Ovary (tissue), 9 donors: ENCODE results near the gene ADPRHL1. TPM values are rescaled to one million over a fixed set of nuclear protein-coding genes. Genes with fewer than 3 reads are reported as not detected.
"Not testable (repeated sequence)": the region's sequence is repeated elsewhere in the genome, so short reads cannot be mapped to it uniquely, and the experiment has no call there.

ENCODE experiments used
- DNase-seq, 5 donors: peaks; one replicate each; pipeline ENCODE4 v3.0.0-alpha.2; 2019 to 2020
- H3K27ac ChIP-seq, 2 donors: fragments of 200-600 bp; one replicate each; pipeline versions ENCODE4 v1.5.1 to v1.8.0; 2019 to 2022
- H3K27me3 ChIP-seq: fragments of 200-600 bp; one replicate; pipeline ENCODE4 v1.8.0; 2022
- H3K36me3 ChIP-seq: fragments of 200-600 bp; sonication (generic); one replicate; pipeline ENCODE4 v1.5.1; 2019
- H3K4me1 ChIP-seq: one replicate; pipeline ENCODE4 v1.8.1; 2013; ENCODE audit warnings: mild to moderate bottlenecking, moderate library complexity; ENCODE audit not compliant: insufficient read depth
- H3K4me3 ChIP-seq: fragments of 200-600 bp; sonication (generic); one replicate; pipeline ENCODE4 v1.5.1; 2017
- H3K9me3 ChIP-seq, 2 donors: fragments of 200-600 bp in 1 of 2; sonication (generic) in 1 of 2; one replicate each; pipeline versions ENCODE4 v1.5.1 to v1.8.1; 2013 to 2019; ENCODE audit warnings: mild to moderate bottlenecking in 1 of 2, moderate library complexity in 1 of 2
- EP300 ChIP-seq: sonication (generic); formaldehyde crosslinking; IDR thresholded peaks from one replicate; pipeline ENCODE4 v1.6.1; 2017; ENCODE audit warnings: antibody characterized with exemption
- POLR2A ChIP-seq: fragments of 450-650 bp; IDR thresholded peaks from one replicate; pipeline ENCODE4 v1.6.1; 2017; ENCODE audit warnings: antibody characterized with exemption, mild to moderate bottlenecking, moderate library complexity
- WGBS, 3 donors: extraction: QIAGEN DNeasy Blood & Tissue Kit in 1 of 3; methylation state at CpG; one replicate each; pipeline versions ENCODE4 v1.1.5 to v1.1.7; 2013 to 2017; 5-methylcytosine and 5-hydroxymethylcytosine counted together
- intact Hi-C, 4 donors: fragments of 100-400 bp; cut with DNase I; formaldehyde crosslinking; loops; one replicate each; pipeline versions ENCODE4 v1.11.0 to v1.15.1; 2022 to 2023
- polyA plus RNA-seq, 2 donors: library from polyadenylated mRNA; stranded (reverse); fragments of 200-250 nt in 1 of 2; fragments of 350-450 nt in 1 of 2; fragmentation: Illumina TruSeq in 1 of 2; extraction: RNeasy Lipid Tissue Mini Kit (QIAGEN cat#74804) in 1 of 2; gene quantifications; one replicate each; pipeline ENCODE4 v1.2.3, GENCODE V29; 2013 to 2014
- total RNA-seq, 7 donors: library from RNA; depleted of rRNA in 2 of 7; stranded (reverse); fragments of >200 nt in 2 of 7; fragmentation: NEBNext Ultra II Directional in 3 of 7; extraction: Animal tissue kit (Norgen Biotek cat#: 25700) in 3 of 7; gene quantifications; one replicate each; pipeline versions ENCODE4 v1.1.0 to v1.2.4, GENCODE V29; 2016 to 2023
- TF ChIP-seq, protein P1 (sequence below), 3 donors: fragments of 450-650 bp in 2 of 3; fragments of 200-600 bp in 1 of 3; IDR thresholded peaks; one replicate each; pipeline versions ENCODE4 v1.5.1 to v1.8.0; 2016 to 2022; ENCODE audit warnings: antibody characterized with exemption in 3 of 3, mild to moderate bottlenecking in 1 of 3
- donor health status: DM: no; HTN: no; CAD: no; lungs with moderate emphysema.
- donor health status: DM: no; HTN: no; CAD: no.
- donor health status: Bipolar disorder and iron deficiency.
- donor health status: DM: yes; HTN: yes; CAD: no.
- donor health status: DM: no; HTN: no; CAD: no.
- donor health status: DM: yes; HTN: yes; CAD: no.

Gene ADPRHL1
- total and polyA plus RNA-seq, 9 donors, result 1.6 to 5.0 (median 2.2) TPM

DNA sequence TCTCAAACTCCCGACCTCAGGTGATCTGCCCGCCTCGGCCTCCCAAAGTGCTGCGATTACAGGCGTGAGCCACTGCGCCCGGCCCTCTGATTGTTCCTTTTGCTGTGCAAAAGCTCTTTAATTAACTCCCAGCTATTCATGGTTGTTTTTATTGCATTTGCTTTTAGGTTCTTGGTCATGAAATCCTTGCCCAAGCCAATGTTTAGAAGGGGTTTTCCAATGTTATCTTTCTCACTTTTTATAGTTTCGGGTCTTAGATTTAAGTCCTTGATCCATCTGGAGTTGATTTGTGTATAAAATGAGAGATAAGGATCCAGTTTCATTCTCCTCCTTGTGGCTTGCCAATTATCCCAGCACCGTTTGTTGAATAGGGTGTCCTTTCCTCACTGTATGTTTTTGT is 70.2 kb downstream of the ADPRHL1 start:
- H3K4me1 ChIP-seq, result no peaks in the 10 kb centered on the region
- TF ChIP-seq POLR2A, result no peak
- TF ChIP-seq, protein P1, sequence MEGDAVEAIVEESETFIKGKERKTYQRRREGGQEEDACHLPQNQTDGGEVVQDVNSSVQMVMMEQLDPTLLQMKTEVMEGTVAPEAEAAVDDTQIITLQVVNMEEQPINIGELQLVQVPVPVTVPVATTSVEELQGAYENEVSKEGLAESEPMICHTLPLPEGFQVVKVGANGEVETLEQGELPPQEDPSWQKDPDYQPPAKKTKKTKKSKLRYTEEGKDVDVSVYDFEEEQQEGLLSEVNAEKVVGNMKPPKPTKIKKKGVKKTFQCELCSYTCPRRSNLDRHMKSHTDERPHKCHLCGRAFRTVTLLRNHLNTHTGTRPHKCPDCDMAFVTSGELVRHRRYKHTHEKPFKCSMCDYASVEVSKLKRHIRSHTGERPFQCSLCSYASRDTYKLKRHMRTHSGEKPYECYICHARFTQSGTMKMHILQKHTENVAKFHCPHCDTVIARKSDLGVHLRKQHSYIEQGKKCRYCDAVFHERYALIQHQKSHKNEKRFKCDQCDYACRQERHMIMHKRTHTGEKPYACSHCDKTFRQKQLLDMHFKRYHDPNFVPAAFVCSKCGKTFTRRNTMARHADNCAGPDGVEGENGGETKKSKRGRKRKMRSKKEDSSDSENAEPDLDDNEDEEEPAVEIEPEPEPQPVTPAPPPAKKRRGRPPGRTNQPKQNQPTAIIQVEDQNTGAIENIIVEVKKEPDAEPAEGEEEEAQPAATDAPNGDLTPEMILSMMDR (IDR thresholded peaks at IDR 0.05), result no peak
- TF ChIP-seq EP300, result no peak
- no peaks in the 10 kb centered on the region for H3K27me3 ChIP-seq
- no peak for DNase-seq
- H3K9me3 ChIP-seq, result no peaks in the 10 kb centered on the region
- intact Hi-C loops, result no loop called here
- no peak overlapping the region for H3K27ac ChIP-seq
- 87 to 92% (median 90%) methylated on average over 9 of the region's 9 CpGs for WGBS, 3 donors
- no peak overlapping the region for H3K4me3 ChIP-seq
- H3K36me3 ChIP-seq, result no peaks in the 10 kb centered on the region

DNA sequence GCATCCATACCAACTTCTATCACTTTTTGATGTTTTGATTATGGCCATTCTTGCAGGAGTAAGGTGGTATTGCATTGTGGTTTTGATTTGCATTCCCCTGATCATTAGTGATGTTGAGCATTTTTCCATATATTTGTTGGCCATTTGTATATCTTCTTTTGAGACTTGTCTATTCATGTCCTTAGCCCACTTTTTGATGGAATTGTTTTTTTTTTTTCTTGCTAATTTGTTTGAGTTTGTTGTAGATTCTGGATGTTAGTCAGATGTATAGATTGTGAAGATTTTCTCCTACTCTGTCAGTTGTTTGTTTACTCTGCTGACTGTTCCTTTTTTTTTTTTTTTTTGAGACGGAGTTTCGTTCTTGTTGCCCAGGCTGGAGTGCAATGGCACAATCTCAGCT is 70.7 kb downstream of the ADPRHL1 start:
- DNase-seq, H3K4me3 ChIP-seq, intact Hi-C loops, H3K9me3 ChIP-seq, H3K4me1 ChIP-seq, H3K27ac ChIP-seq, H3K27me3 ChIP-seq, H3K36me3 ChIP-seq: not testable (repeated sequence)
- 86 to 100% (median 100%) methylated on average over 2 of the region's 2 CpGs for WGBS, 3 donors

DNA sequence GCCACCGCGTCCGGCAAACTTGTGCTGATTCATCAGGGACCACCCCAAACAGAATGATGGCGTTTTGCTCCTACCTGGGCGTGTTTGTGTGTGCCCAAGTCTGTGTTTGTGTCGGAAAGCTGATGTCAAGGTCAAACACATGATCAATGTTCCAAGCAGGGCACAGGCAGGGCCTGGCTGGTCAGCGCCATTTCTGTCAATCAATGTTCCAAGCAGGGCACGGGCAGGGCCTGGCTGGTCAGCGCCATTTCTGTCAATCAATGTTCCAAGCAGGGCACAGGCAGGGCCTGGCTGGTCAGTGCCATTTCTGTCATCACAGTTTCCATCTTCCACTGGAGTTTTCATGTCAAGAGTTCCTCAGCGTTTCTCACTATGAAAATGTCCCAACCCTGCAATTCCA is 74.5 kb downstream of the ADPRHL1 start:
- DNase-seq, result no peak
- Histone ChIP-seq H3K4me3 (no peak overlapping the region), H3K27ac (no peak overlapping the region), H3K4me1 (no peaks in the 10 kb centered on the region), H3K27me3 (no peaks in the 10 kb centered on the region), H3K36me3 (no peaks in the 10 kb centered on the region), H3K9me3 (no peaks in the 10 kb centered on the region)
- 88 to 91% (median 89%) methylated on average over 10 of the region's 10 CpGs for WGBS, 3 donors
- TF ChIP-seq, protein P1 (IDR thresholded peaks at IDR 0.05), result no peak
- TF ChIP-seq POLR2A (no peak), EP300 (no peak)
- intact Hi-C loops, result no loop called here

DNA sequence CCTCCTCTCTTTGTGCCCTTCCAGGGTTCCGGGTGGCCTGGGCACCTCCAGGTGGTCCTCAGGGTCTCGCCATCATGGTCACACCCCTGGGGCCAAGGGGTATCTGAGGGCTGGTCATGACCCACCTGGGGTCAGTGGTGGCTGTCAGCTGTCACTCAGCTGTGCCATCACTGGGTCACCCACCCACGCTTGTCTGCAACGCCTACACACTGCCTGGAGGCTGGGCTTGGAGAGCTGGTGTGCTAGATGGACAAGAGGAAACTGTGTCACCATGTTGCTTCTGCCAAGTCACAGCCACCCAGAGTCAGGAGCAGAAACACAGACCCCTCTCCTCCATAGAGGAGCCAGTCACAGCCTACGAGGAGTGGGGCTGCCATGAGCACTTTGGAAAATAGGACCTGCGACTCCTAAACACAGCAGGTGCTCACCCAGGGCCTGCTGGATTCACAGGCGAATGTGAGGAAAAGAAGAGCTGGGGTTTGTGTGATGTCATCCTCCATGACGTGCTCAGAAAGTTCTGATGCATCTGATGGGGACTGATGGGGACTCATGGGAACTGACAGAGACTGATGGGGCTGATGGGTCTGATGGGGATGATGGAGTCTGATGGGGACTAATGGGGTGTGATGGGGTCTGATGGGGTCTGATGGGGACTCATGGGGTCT is 78.6 kb downstream of the ADPRHL1 start:
- TF ChIP-seq POLR2A (no peak), EP300 (no peak)
- TF ChIP-seq, protein P1 (IDR thresholded peaks at IDR 0.05), result no peak
- Histone ChIP-seq H3K4me3 (no peak overlapping the region), H3K36me3 (no peaks in the 10 kb centered on the region), H3K27me3 (no peaks in the 10 kb centered on the region), H3K4me1 (no peaks in the 10 kb centered on the region), H3K27ac (no peak overlapping the region), H3K9me3 (no peaks in the 10 kb centered on the region)
- intact Hi-C loops, result no loop called here
- DNase-seq, result no peak
- 71 to 77% (median 74%) methylated on average over 8 of the region's 8 CpGs for WGBS, 3 donors

DNA sequence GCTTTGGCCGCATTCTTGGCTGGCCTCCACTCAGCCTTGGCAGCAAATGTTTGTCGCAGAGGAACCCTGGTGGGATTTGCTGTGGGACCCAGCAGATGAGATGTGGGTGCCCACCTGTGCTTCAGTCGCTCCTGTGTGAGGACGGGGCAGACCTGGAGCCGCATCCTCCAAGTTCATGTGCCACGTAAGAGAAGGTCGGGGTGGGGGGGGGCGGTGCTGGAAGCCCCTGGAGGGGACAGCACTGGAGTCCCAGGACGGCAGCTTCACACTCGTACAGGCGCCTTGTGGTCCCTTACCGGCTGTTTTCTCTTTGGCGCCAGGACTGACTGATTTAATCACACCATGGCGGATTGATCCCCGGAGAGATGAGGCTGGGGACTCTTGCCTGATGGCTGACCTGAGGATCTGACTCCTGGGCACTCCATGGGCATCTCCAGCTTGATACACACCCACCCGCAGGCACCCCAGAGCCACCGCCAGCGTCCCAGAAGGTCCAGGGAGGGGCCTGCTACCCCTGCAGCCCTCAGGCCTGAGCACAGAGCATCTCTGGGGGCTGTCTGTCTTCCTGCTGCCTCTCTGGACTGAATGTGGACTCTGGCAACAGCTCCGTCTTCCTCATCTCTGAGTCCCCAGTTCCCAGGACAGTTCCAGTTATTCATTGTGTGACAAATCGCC is 79.3 kb downstream of the ADPRHL1 start:
- Histone ChIP-seq H3K9me3 (no peaks in the 10 kb centered on the region), H3K4me3 (no peak overlapping the region), H3K27me3 (no peaks in the 10 kb centered on the region), H3K4me1 (no peaks in the 10 kb centered on the region), H3K27ac (no peak overlapping the region), H3K36me3 (no peaks in the 10 kb centered on the region)
- TF ChIP-seq, protein P1 (IDR thresholded peaks at IDR 0.05), result no peak
- no peak for TF ChIP-seq EP300
- TF ChIP-seq POLR2A, result no peak
- intact Hi-C loops, result no loop called here
- no peak for DNase-seq
- WGBS, 3 donors, result 75 to 84% (median 78%) methylated on average over 20 of the region's 20 CpGs

DNA sequence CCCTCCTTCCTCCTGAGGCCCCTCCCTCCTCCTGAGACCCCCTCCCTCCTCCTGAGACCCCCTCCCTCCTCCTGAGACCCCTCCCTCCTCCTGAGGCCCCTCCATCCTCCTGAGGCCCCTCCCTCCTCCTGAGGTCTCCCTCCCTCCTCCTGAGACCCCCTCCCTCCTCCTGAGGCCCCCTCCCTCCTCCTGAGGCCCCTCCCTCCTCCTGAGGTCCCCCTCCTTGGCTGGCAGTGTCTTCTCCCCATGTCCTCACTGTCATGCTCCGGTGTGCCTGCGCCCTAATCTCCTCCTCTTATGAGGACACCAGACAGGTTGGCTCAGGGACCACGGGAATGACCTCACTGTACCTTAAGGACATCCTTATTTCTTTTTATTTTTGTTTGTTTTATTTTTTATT is 81.6 kb downstream of the ADPRHL1 start:
- H3K36me3 ChIP-seq, H3K4me1 ChIP-seq: not testable (repeated sequence)

More for the DNA sequence above, 81.6 kb downstream of the ADPRHL1 start:
- H3K27ac ChIP-seq, H3K27me3 ChIP-seq, H3K4me3 ChIP-seq, H3K9me3 ChIP-seq, intact Hi-C loops, DNase-seq: not testable (repeated sequence)
- WGBS, 3 donors, result 89 to 96% (median 94%) methylated on average over 3 of the region's 3 CpGs
